HG02870 (cell line): ENCODE measurements around the gene EVA1A.
A peak's percentile ranks its signal among the peaks of the same experiment; 100 is the strongest.

Source experiments
- ATAC-seq: cut with Tn5 transposase; IDR thresholded peaks from one replicate; pipeline ENCODE4 v1.9.1; 2021; ENCODE audit warnings: mild to moderate bottlenecking, moderate library complexity; ENCODE audit not compliant: unreplicated experiment

The EVA1A gene

GRCh38 chr2:75456111-75456510, 104.6 kb downstream of the EVA1A start:
- ATAC-seq = no peak

GRCh38 chr2:75454241-75454620, 106.5 kb downstream of the EVA1A start:
- ATAC-seq = peak; percentile 41

- peak; percentile 10 for ATAC-seq
Measured at GRCh38 chr2:75453384-75454240, 107.1 kb downstream of the EVA1A start.

GRCh38 chr2:75450068-75450467, 110.7 kb downstream of the EVA1A start:
- no peak for ATAC-seq

GRCh38 chr2:75447176-75447575, 113.6 kb downstream of the EVA1A start:
- ATAC-seq = no peak
